Spinal cord (tissue), 10 donors: ENCODE results near the gene FNDC3B. TPM values are rescaled to one million over a fixed set of nuclear protein-coding genes. Genes with fewer than 3 reads are reported as not detected.

ENCODE experiments used
- DNase-seq, 6 donors: peaks; one replicate each; pipeline versions ENCODE4 v3.0.0 to v3.0.0-alpha.2; 2013 to 2015; ENCODE audit warnings: low spot score in 6 of 6, low read depth in 4 of 6
- H3K27ac ChIP-seq: one replicate; pipeline ENCODE4 v1.5.1; 2013; ENCODE audit warnings: low read depth, low read length, control low read depth
- H3K27me3 ChIP-seq: one replicate; pipeline ENCODE4 v1.6.1; 2013; ENCODE audit warnings: low read length; ENCODE audit not compliant: control insufficient read depth, insufficient read depth
- H3K36me3 ChIP-seq: one replicate; pipeline ENCODE4 v1.6.1; 2013; ENCODE audit warnings: low read length; ENCODE audit not compliant: control insufficient read depth, insufficient read depth
- H3K4me1 ChIP-seq: one replicate; pipeline ENCODE4 v1.6.1; 2013; ENCODE audit warnings: low read length; ENCODE audit not compliant: control insufficient read depth, insufficient read depth
- H3K4me3 ChIP-seq: one replicate; pipeline ENCODE4 v1.5.1; 2013; ENCODE audit warnings: low read depth, low read length, control low read depth
- H3K9me3 ChIP-seq: one replicate; pipeline ENCODE4 v1.6.1; 2013; ENCODE audit warnings: low read length; ENCODE audit not compliant: control insufficient read depth, insufficient read depth
- WGBS: methylation state at CpG from one replicate; pipeline ENCODE4 v1.1.5; 2013; ENCODE audit warnings: missing lambda C conversion rate; ENCODE audit not compliant: insufficient coverage; 5-methylcytosine and 5-hydroxymethylcytosine counted together
- polyA plus RNA-seq, 2 donors: library from polyadenylated mRNA; unstranded; fragments of 120-200 nt; gene quantifications; one replicate each; pipeline ENCODE4 v1.2.1, GENCODE V29; 2013; ENCODE audit not compliant: insufficient read length in 2 of 2
- total RNA-seq, 2 donors: library from RNA; depleted of rRNA in 1 of 2; stranded (reverse); fragments of 120-200 nt in 1 of 2; fragments of >200 nt in 1 of 2; gene quantifications; one replicate each; pipeline versions ENCODE4 v1.2.3 to v1.2.4, GENCODE V29; 2013 to 2014
- donor health status: healthy.

FNDC3B gene
- total and polyA plus RNA-seq, 4 donors = 14.9 to 66.8 (median 40.0) TPM

DNA sequence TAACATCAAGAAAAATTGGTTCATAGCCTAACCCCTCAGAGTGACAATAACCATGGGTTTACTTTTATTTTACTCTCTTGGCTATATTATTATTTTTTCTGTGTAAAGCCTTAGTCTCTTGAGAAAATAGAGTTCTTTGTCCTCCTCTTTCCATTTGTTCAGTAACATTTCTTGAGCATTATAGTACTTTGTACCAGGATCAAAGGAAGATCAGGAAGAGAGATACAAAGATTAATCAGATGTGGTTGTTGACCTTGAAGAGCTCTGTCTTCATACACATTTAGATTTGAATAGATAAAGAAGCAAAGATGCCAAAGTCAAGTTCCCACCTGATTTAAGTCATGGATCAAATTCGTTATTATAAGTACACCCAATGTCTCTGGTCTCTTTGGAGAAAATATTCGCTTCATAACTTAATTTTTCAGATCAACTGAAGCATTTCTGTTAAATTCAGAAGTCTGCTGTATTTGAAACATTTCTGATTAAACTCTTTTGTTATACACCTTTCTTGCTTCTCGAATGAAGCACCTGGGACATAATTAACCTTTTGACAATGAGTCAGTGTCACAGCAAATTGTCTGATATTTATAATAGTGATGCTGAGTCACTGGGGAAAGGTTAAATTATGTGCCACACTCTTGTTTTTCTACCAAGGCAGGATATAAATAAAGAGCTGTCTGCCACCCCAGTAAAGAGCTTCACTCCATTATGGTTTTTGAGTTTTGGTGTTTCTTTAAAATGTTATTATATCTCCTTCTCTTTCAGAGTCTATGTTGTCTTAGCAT lies 308.7 kb downstream of the FNDC3B start:
- no peak for DNase-seq
- no peak overlapping the region for H3K4me3 ChIP-seq
- WGBS = no CpG with 5 or more reads among the region's 3 CpGs
- peaks cover 6% of the 10 kb centered on the region for H3K36me3 ChIP-seq
- H3K27me3 ChIP-seq = no peaks in the 10 kb centered on the region
- no peaks in the 10 kb centered on the region for H3K9me3 ChIP-seq
- no peak overlapping the region for H3K27ac ChIP-seq
- no peaks in the 10 kb centered on the region for H3K4me1 ChIP-seq

DNA sequence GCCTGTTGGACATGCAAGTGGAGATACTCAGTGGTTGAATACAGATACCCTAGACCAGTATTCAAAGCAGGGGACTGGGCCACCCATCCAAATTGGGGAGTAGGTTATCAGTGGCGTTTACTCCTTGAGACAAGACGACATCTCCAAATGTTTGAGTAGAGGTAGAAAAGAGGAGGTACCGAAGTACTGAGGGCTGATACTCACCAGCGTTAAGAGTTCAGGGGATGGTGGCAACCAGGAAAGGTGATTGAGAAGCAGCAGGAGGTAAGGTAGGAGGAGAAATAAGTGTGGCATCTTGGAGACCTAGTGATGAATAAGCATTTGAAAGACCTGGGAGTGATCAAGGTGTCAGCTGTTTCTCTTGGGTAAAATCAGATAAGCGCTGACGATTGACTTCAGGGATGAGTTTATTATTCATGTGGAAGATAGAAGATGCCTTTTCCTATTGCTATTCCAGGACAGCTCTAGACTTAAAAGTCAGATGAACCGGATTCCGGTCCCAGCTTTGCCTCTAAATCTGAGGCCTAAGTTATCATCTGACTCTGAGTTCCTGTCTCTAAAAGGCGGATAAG lies 312.6 kb downstream of the FNDC3B start:
- H3K36me3 ChIP-seq = peaks cover 7% of the 10 kb centered on the region
- DNase-seq = no peak

DNA sequence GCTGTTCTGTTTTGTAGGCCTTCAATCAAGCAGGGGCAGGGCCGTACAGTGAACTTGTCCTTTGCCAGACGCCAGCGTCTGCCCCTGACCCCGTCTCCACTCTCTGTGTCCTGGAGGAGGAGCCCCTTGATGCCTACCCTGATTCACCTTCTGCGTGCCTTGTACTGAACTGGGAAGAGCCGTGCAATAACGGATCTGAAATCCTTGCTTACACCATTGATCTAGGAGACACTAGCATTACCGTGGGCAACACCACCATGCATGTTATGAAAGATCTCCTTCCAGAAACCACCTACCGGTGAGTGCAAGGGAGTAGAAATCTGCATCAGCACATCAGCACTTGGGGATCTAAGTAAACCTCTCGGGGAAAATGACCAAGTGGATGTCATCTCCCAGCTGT lies 313.4 kb downstream of the FNDC3B start:
- Histone ChIP-seq H3K4me3 (no peak overlapping the region), H3K27me3 (no peaks in the 10 kb centered on the region), H3K27ac (no peak overlapping the region), H3K9me3 (no peaks in the 10 kb centered on the region), H3K36me3 (peaks cover 7% of the 10 kb centered on the region), H3K4me1 (peaks cover 5% of the 10 kb centered on the region)
- no peak for DNase-seq
- 96% methylated on average over 10 of the region's 10 CpGs for WGBS

More for the DNA sequence above, 312.6 kb downstream of the FNDC3B start:
- Histone ChIP-seq H3K27ac (no peak overlapping the region), H3K4me1 (peaks cover 5% of the 10 kb centered on the region), H3K4me3 (no peak overlapping the region), H3K27me3 (no peaks in the 10 kb centered on the region), H3K9me3 (no peaks in the 10 kb centered on the region)
- WGBS = 99% methylated on average over 6 of the region's 9 CpGs

DNA sequence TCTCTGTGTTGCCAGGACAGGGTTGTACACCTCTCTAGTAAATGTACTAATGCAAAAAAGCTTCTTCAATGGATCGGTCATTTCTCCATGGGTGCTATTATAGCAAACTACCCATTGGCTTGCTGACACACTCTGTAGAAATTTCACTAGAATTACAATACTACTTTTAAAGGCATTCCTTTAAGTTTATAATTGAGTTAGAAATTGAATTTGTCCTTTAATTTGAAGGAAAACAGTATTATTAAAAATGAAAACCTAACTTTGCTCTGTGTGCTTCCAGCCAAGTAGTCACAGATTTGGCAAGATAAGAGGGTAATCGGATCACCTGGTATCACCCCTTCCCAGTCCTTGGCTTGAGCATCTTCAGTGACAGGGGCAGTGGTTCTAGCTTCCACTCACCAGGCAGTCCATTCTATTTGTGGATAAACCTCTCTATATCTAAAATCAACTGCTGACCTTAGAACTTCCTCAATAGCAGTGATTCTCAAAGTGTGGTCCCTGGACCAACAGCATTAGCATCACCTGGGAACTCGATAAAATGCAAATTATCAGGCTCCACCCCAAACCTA lies 315.6 kb downstream of the FNDC3B start:
- no peak overlapping the region for H3K4me3 ChIP-seq
- no peaks in the 10 kb centered on the region for H3K27me3 ChIP-seq
- peaks cover 5% of the 10 kb centered on the region for H3K4me1 ChIP-seq
- H3K36me3 ChIP-seq = peaks cover 7% of the 10 kb centered on the region
- DNase-seq = no peak
- WGBS = 89% methylated on average over 1 of the region's 3 CpGs
- no peak overlapping the region for H3K27ac ChIP-seq
- H3K9me3 ChIP-seq = no peaks in the 10 kb centered on the region

DNA sequence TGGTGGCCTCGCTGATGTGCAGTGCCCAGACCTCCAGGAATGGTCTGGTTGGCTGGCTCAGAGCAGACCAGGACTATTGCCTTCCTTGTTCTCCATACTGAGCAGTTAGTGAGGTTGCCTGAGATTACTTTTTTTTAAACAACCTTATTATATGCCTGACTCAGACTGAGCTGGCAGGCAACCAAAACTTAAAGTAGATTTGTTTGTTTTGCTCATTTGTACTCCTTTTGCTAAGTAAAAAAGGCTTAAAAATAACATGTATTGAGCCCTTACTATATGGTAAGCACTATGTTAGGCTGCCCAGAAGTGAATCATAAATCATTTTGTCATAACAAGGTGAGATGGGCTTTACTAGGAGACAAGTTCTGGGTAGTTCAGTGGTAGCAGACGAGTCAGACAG lies 316.5 kb downstream of the FNDC3B start:
- peak in 1 of 6 donors; percentile 30 for DNase-seq
- Histone ChIP-seq H3K9me3 (no peaks in the 10 kb centered on the region), H3K27ac (no peak overlapping the region)

DNA sequence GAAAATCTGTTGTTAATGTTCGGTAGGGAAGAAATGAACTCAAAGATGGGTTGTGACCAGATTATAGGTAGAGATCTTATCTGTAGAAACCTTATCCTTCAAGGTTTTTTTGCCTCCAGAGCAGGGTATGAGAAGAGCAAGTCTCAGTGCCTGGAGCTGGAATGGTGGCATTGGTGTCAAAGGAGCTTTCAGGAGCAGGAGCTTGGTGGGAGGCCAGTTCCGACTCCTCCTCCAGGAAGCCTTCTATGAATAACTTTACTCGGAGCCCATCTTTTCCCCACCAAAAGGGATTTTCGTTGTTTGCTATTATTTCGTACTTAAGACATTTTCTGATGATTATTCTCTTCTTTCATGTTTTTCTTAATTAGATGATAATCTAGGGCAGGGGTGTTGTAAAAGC lies 317.0 kb downstream of the FNDC3B start:
- H3K36me3 ChIP-seq = peaks cover 7% of the 10 kb centered on the region
- H3K4me3 ChIP-seq = no peak overlapping the region
- DNase-seq = no peak
- no peaks in the 10 kb centered on the region for H3K9me3 ChIP-seq
- no peaks in the 10 kb centered on the region for H3K27me3 ChIP-seq
- no peak overlapping the region for H3K27ac ChIP-seq
- peaks cover 5% of the 10 kb centered on the region for H3K4me1 ChIP-seq
- 100% methylated on average over 1 of the region's 5 CpGs for WGBS

More for the DNA sequence above, 316.5 kb downstream of the FNDC3B start:
- H3K36me3 ChIP-seq = peaks cover 7% of the 10 kb centered on the region
- peaks cover 5% of the 10 kb centered on the region for H3K4me1 ChIP-seq
- no peaks in the 10 kb centered on the region for H3K27me3 ChIP-seq
- no peak overlapping the region for H3K4me3 ChIP-seq
- no CpG with 5 or more reads among the region's 2 CpGs for WGBS

DNA sequence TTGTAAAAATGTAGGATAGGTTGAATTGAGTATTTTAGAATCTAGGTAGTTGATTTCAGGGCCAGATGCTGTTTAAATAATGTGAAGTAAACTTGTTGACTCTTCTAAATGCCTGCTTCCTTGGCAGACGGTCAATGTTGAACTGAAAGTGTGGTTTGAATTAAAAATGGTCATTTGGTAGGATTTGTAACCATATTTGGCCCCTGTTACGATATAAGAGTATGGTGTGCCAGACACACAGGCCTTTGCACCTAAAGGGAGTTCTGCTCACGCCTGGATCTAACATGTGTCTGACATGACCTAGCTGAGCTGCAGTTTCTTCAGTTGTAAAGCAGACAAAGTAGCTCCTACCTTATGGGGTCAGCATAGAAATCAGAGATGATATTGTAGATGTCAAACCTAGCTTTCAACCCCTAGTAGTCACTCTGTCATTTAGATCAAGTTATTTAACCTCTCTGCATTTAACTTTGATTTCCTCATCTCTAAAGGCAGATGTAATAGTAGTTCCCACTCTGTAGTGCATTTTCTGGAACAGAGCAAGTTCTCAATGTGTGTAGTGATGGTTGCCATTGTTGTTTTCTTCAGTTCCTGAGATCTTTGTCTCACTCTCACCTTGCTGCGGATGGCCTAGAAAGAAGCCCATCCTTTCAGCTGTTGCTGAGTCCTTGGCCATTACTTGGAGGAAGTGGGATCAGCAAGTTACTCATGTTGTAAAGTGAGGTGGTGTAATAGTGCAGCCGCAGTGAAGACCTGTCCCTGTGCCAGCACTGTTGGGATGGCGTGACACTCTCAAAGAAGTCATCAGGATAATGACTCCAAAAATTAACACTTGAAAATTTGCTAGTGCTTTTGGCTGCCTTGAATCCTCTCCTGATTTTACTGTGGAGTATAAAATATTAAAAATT lies 318.7 kb downstream of the FNDC3B start:
- 87% methylated on average over 2 of the region's 6 CpGs for WGBS
- Histone ChIP-seq H3K9me3 (peaks cover 1% of the 10 kb centered on the region), H3K4me3 (no peak overlapping the region), H3K36me3 (peaks cover 1% of the 10 kb centered on the region), H3K27ac (no peak overlapping the region), H3K4me1 (peaks cover 5% of the 10 kb centered on the region), H3K27me3 (no peaks in the 10 kb centered on the region)
- no peak for DNase-seq

GRCh38 chr3:172359231-172359630 lies 319.9 kb downstream of the FNDC3B start:
- WGBS = no CpG with 5 or more reads among the region's 1 CpG
- DNase-seq = no peak
- H3K9me3 ChIP-seq = peaks cover 1% of the 10 kb centered on the region
- no peaks in the 10 kb centered on the region for H3K27me3 ChIP-seq
- peaks cover 5% of the 10 kb centered on the region for H3K4me1 ChIP-seq
- H3K36me3 ChIP-seq = no peaks in the 10 kb centered on the region
- H3K4me3 ChIP-seq = no peak overlapping the region
- no peak overlapping the region for H3K27ac ChIP-seq

GRCh38 chr3:172359996-172360395 lies 320.6 kb downstream of the FNDC3B start:
- no peaks in the 10 kb centered on the region for H3K36me3 ChIP-seq
- no CpG with 5 or more reads among the region's 2 CpGs for WGBS
- no peak overlapping the region for H3K27ac ChIP-seq
- DNase-seq = no peak
- H3K9me3 ChIP-seq = peaks cover 1% of the 10 kb centered on the region
- no peak overlapping the region for H3K4me3 ChIP-seq
- no peaks in the 10 kb centered on the region for H3K27me3 ChIP-seq
- peaks cover 5% of the 10 kb centered on the region for H3K4me1 ChIP-seq
